Naive thymus-derived CD8-positive, alpha-beta T cell (primary cell): Measurements from ENCODE around the gene INSL6. TPM values are rescaled to one million over a fixed set of nuclear protein-coding genes. Genes with fewer than 3 reads are reported as not detected.
"Not testable (repeated sequence)": the region's sequence is repeated elsewhere in the genome, so short reads cannot be mapped to it uniquely, and the experiment has no call there.

ENCODE experiments used
- ATAC-seq, 2 donors: fragments of 150-1000 bp; cut with Tn5 transposase in 1 of 2; sonication (Bioruptor Pico), chemical (Tn5 transposase) in 1 of 2; 1 replicate in 1 of 2; 2 replicates in 1 of 2; pipeline ENCODE4 v1.10.0; 2021; ENCODE audit warnings: mild to moderate bottlenecking in 2 of 2, moderate library complexity in 2 of 2
- POLR2A ChIA-PET: fragments of 350-600 bp; sonication (Branson Sonifier 250); formaldehyde crosslinking; loops from one replicate; lab custom pipeline; 2021; ENCODE audit warnings: antibody characterized with exemption; lab: Charles Lee
- DNase-seq, 10 donors: peaks; one replicate each; pipeline versions ENCODE4 v3.0.0 to v3.0.0-alpha.2; 2020 to 2022
- H3K27ac Mint-ChIP-seq, 10 donors: one replicate each; pipeline ENCODE4 v1.8.0; 2020 to 2022; ENCODE audit warnings: mild to moderate bottlenecking in 10 of 10, mixed read lengths in 10 of 10, moderate library complexity in 4 of 10, inconsistent platforms in 1 of 10
- H3K27me3 Mint-ChIP-seq, 5 donors: one replicate each; pipeline ENCODE4 v1.8.0; 2021 to 2022; ENCODE audit warnings: mixed read lengths in 5 of 5
- H3K36me3 Mint-ChIP-seq, 3 donors: one replicate each; pipeline ENCODE4 v1.8.0; 2020 to 2022; ENCODE audit warnings: mixed read lengths in 3 of 3, mild to moderate bottlenecking in 2 of 3, inconsistent platforms in 1 of 3
- H3K4me1 Mint-ChIP-seq, 4 donors: one replicate each; pipeline ENCODE4 v1.8.0; 2021 to 2022; ENCODE audit warnings: mixed read lengths in 4 of 4
- H3K4me3 Mint-ChIP-seq, 10 donors: one replicate each; pipeline ENCODE4 v1.8.0; 2020 to 2022; ENCODE audit warnings: mild to moderate bottlenecking in 10 of 10, mixed read lengths in 10 of 10, moderate library complexity in 6 of 10, inconsistent platforms in 1 of 10
- H3K9me3 Mint-ChIP-seq, 9 donors: one replicate each; pipeline ENCODE4 v1.8.0; 2020 to 2022; ENCODE audit warnings: mixed read lengths in 9 of 9, mild to moderate bottlenecking in 3 of 9, inconsistent platforms in 1 of 9, moderate library complexity in 1 of 9
- polyA plus RNA-seq, 3 donors: library from polyadenylated mRNA; unstranded; fragments of 300-500 nt; fragmentation: Illumina TruSeq; gene quantifications; one replicate each; pipeline ENCODE4 v1.2.3, GENCODE V29; 2021
- total RNA-seq, 8 experiments: library from RNA in 2 of 8; stranded (reverse) in 2 of 8; gene quantifications; one replicate each; pipeline ENCODE4 v1.2.3 and lab custom pipeline; 2021 to 2026

INSL6 gene, protein sequence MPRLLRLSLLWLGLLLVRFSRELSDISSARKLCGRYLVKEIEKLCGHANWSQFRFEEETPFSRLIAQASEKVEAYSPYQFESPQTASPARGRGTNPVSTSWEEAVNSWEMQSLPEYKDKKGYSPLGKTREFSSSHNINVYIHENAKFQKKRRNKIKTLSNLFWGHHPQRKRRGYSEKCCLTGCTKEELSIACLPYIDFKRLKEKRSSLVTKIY
- not detected for total RNA-seq
- polyA plus RNA-seq: not detected
- 0 to 0.08 (median 0) reads per million in 6 experiments for total RNA-seq (lab: John Stamatoyannopoulos, UW)

DNA sequence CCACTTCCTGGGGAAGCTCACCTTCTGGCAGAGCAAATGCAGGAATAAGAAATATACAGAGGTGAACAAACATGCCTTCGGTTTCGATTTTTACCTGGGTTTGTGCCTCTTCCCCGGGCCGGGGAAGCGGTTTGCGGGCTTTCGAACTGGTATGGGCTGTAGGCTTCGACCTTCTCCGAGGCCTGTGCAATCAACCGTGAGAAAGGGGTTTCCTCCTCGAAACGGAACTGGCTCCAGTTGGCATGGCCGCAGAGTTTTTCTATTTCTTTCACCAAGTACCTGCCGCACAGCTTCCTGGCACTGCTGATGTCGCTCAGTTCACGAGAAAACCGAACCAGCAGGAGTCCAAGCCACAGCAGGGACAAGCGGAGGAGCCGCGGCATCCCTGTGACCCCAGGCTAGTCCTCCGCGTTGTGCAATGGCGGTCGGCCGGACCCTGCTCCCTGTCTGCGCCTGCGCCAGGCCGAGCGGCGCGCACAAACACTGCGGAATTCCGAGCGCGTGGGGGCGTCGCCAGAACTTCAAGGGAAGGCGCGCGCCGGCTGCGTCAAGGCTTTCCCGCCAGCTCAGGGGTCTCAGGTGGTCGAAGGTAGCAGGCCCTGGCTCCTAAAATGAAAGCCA lies at the start of gene INSL6:
Gene INSL6, minus strand, starts transcription at position 420 of the 621 bp plus-strand sequence. Its CDS starts 37 bp downstream, at position 383.
- no peak for DNase-seq
- ATAC-seq: no peak
- Mint-ChIP-seq H3K9me3 (no peaks in the 10 kb centered on the region), H3K4me1 (peaks cover 4 to 9% (median 6%) of the 10 kb centered on the region in 4 donors), H3K4me3 (no peak within 1 kb of the TSS), H3K27me3 (peaks cover 0 to 2% (median 0%) of the 10 kb centered on the region in 5 donors), H3K36me3 (no peaks in the 10 kb centered on the region), H3K27ac (peak within 1 kb of the TSS in 1 of 10 donors; percentile 3)
- POLR2A ChIA-PET: interaction anchor here (1.1 to 1.2 kb wide), 2 partner anchors 141 to 263 kb away, joined by 3 to 4 read pairs; no protein-coding TSS in a partner anchor

DNA sequence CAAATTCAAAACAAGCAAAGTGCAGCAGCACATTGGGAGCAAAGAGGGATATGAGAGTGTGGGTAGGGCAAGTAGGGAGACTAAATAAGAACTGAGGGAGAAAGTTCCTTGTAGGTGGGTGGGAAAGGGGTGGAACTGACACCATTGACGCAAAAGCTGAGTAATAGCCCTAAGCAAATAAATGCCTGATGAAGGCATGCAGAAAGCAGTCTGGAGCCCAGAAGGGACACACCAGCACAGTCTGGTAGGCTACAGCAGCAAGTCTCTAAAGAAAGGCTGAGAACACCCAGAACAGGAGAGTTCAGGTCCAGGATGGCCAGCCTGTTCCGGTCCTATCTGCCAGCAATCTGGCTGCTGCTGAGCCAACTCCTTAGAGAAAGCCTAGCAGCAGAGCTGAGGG lies 45.8 kb upstream of the INSL6 start, which contains the start of gene INSL4:
Gene INSL4, plus strand, starts transcription at position 208 of the 400 bp plus-strand sequence. Its CDS starts 105 bp downstream, at position 313.
- ATAC-seq: no peak
- no peaks in the 10 kb centered on the region for H3K36me3 Mint-ChIP-seq
- peaks cover 0 to 2% (median 2%) of the 10 kb centered on the region in 5 donors for H3K27me3 Mint-ChIP-seq
- peaks cover 0 to 2% (median 0%) of the 10 kb centered on the region in 9 donors for H3K9me3 Mint-ChIP-seq
- H3K4me3 Mint-ChIP-seq: no peak within 1 kb of the TSS
- DNase-seq: no peak
- POLR2A ChIA-PET: no interaction called here
- no peaks in the 10 kb centered on the region for H3K4me1 Mint-ChIP-seq
- no peak within 1 kb of the TSS for H3K27ac Mint-ChIP-seq

DNA sequence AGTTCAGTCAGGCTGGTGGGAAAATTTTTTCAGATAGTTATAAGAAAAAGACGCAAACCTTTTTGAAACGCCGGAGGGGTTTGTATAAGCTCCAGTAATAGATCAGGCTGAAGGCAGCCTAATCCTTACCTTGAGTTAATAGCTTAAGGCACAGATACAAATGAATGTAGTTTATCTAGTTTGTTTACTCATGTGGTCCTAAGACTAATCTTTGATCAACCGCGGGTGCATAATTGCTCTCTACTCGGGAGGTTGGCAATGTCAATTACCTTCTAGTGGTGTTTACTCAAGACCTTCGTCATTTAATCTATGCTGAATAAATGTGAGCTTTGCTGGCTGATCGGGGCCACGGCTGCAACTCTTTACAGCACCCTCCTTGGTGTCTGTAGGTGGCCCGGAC lies 45.1 kb upstream of the INSL6 start:
- Mint-ChIP-seq H3K4me3 (no peak overlapping the region), H3K27ac (no peak overlapping the region), H3K27me3 (peaks cover 0 to 6% (median 2%) of the 10 kb centered on the region in 5 donors), H3K36me3 (peaks cover 0 to 2% (median 0%) of the 10 kb centered on the region in 3 donors), H3K4me1 (no peaks in the 10 kb centered on the region), H3K9me3 (peaks cover 0 to 7% (median 0%) of the 10 kb centered on the region in 9 donors)
- DNase-seq: no peak
- POLR2A ChIA-PET: interaction anchor here (0.6 kb wide), 1 partner anchor 343 kb away, joined by 3 read pairs; no protein-coding TSS in a partner anchor
- ATAC-seq: no peak

DNA sequence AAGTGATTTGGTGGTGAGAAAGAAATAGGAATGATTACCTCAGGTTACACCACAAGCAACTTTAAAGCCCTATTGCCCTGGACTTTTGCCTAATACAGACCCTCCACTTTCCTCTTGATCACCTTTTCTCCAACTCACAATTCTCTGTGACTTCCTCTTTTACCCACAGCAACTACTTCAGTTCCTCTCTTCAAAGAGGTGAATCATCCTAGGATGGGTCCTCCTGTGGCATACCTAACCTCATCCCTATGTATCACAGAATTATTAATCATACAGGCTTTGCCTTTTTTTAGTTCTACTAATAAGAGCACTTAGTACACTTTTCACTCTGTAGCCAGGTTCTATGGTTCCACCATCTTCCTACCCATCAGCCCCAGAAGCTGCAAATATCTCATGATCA lies 19.6 kb upstream of the INSL6 start:
- peaks cover 0 to 24% (median 11%) of the 10 kb centered on the region in 3 donors for H3K36me3 Mint-ChIP-seq
- peaks cover 0 to 4% (median 1%) of the 10 kb centered on the region in 5 donors for H3K27me3 Mint-ChIP-seq
- ATAC-seq: no peak

DNA sequence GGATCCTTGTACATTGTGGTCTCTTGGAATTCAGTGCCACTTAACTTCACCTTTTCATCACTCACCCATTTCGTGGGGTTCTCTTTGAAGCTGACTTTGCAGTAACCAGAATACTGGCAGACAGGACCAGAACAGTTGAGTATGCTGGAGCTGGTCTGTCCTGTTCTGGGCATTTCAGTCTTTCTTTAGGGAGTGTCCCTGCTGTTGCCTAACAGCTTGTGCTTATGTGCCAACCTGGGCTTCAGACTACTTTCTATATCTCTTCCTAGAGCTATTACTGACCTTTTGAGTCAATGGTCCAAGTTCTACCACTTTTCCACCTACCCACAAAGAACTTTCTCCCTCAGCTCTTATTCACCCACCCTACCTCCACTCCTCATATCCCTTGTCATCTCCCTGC lies 10.0 kb upstream of the INSL6 start:
- POLR2A ChIA-PET: no interaction called here
- H3K9me3 Mint-ChIP-seq: peaks cover 0 to 15% (median 5%) of the 10 kb centered on the region in 9 donors
- DNase-seq (no peak), ATAC-seq (no peak)
- H3K27me3 Mint-ChIP-seq: no peaks in the 10 kb centered on the region
- peak overlapping the region in 1 of 10 donors; percentile 19 for H3K27ac Mint-ChIP-seq
- no peak overlapping the region for H3K4me3 Mint-ChIP-seq
- H3K36me3 Mint-ChIP-seq: peaks cover 0 to 9% (median 8%) of the 10 kb centered on the region in 3 donors
- no peaks in the 10 kb centered on the region for H3K4me1 Mint-ChIP-seq

More for the DNA sequence above, 19.6 kb upstream of the INSL6 start:
- no peak for DNase-seq
- Mint-ChIP-seq H3K4me1 (peaks cover 0 to 6% (median 2%) of the 10 kb centered on the region in 4 donors), H3K4me3 (no peak overlapping the region), H3K9me3 (peaks cover 0 to 19% (median 7%) of the 10 kb centered on the region in 9 donors), H3K27ac (peak overlapping the region in 1 of 10 donors; percentile 80)
- POLR2A ChIA-PET: no interaction called here

DNA sequence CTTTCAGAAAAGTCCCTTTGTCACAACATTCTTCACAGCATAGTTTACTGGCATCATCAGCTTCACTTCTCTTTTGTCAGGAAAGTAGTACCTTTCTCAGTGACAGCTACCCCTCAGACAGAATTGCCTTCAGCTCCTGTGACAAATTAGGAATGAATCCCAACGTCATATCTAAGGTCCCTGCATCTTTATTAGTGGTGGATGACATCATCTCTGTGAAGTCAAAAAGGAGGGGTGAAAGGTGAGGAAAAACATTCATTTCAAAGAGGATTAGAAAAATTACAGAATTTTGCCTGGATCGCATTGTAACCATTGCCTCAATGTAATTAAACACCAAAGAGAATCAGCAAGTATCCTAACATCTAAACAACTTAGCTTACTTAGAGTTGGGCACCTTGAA lies 7.9 kb upstream of the INSL6 start:
- H3K4me1 Mint-ChIP-seq: no peaks in the 10 kb centered on the region
- POLR2A ChIA-PET: no interaction called here
- H3K27ac Mint-ChIP-seq: no peak overlapping the region
- ATAC-seq (no peak), DNase-seq (no peak)
- peaks cover 0 to 2% (median 0%) of the 10 kb centered on the region in 5 donors for H3K27me3 Mint-ChIP-seq
- H3K9me3 Mint-ChIP-seq: peaks cover 0 to 6% (median 4%) of the 10 kb centered on the region in 9 donors
- no peak overlapping the region for H3K4me3 Mint-ChIP-seq
- peaks cover 0 to 4% (median 3%) of the 10 kb centered on the region in 3 donors for H3K36me3 Mint-ChIP-seq

DNA sequence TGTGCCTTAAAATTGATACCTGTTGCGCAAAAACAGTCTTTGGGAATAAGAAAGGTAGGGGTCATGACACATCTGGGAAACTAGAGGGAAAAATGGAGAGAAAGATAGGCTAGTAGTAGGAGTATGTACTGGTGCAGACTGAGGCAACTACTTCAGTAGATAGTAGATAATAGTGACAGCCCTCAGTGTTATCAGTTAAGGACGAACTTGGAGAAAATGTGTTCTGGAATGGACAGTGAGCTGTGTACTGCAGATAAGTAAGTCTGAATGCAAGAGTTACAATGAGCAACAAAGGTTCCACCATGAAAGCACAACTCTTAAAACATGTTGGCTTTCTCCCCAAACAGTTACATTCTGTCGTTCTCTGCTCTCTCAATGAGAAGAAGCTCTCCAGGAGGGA lies 6.5 kb upstream of the INSL6 start:
- Mint-ChIP-seq H3K36me3 (no peaks in the 10 kb centered on the region), H3K27me3 (peaks cover 0 to 2% (median 0%) of the 10 kb centered on the region in 5 donors), H3K27ac (no peak overlapping the region), H3K4me3 (no peak overlapping the region), H3K4me1 (no peaks in the 10 kb centered on the region), H3K9me3 (no peaks in the 10 kb centered on the region)
- DNase-seq (no peak), ATAC-seq (no peak)
- POLR2A ChIA-PET: no interaction called here

DNA sequence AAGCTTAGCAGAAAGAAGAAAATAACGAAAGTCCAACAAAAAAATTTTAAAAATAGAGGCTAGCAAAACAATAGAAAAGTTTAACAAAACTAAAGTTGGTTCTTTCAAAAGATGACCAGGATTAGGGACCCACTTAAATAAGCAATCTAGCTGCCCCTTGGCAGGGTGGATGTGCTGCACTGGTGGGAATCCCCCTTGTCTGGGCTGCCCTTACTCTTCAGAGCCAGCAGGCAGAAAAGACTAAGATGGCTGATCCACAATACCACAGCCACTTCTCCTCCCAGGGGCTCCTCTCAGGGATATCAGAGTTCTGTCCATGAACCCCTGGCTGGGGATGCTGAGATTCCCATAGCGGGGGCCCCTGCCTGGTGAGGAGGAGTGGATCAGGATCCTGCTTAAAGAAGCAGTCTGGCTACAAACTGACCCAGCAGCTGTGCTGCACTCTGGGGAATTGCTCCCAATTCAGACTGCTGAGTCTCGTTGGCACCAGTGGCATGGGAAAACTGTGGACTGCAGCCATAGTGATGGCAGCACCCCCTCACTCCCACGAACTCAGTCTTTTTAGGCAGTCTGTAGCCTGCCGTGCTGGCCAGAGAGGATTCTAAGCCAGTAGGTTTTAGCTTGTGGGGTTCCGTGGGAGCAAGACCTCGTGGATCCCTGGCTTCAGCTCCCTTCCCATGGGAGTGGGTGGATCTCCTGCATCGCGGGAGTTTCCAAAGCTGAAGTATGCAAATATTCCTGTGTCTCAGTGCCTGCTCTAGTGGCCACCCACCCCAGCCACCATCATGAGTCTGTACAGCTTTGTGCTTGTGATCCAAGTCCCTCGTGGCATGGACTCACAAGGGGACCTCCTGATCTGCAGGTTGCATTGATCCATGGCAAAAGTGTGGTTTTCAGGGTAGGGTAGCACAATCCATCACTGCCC lies 2.9 kb upstream of the INSL6 start:
- no peak overlapping the region for H3K4me3 Mint-ChIP-seq
- ATAC-seq: no peak
- no peaks in the 10 kb centered on the region for H3K36me3 Mint-ChIP-seq
- peaks cover 0 to 2% (median 0%) of the 10 kb centered on the region in 5 donors for H3K27me3 Mint-ChIP-seq
- no peak overlapping the region for H3K27ac Mint-ChIP-seq
- H3K9me3 Mint-ChIP-seq: no peaks in the 10 kb centered on the region
- H3K4me1 Mint-ChIP-seq: peaks cover 4 to 8% (median 5%) of the 10 kb centered on the region in 4 donors
- POLR2A ChIA-PET: no interaction called here
- no peak for DNase-seq

DNA sequence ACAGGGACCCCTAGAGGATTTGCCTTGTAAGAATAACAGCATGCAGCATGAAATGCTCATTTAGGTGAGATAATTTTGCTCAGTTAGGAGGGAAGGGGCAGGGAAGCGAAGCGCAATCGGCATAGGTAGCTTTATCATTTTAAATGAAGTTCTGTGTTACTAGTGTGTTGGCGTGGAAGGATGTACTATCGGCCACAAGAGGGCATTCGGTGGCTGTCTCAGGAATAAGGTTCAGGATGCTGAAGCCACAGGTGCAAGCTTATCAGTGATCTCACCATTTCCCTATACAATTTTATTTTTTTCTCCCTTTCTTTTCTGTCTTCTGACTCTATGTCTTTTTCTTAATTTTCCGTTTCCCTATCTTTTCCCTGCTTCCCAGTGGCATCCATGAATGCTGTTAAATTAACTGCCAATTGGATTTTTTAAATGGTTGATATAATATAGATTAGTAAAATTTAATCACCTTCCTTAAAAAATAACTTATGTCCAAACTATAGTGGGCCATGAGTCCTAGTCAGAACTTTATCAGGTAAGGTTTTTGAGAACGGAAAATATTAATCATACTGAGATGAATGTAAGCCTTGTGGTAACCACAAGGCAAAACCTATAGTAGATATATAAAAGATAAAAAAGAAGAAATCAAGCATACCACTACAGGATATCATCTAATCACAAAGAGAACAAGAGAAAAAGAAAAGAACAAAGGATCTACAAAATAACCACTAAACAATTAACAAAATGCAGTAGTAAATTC lies 1.2 kb upstream of the INSL6 start:
- peaks cover 0 to 2% (median 0%) of the 10 kb centered on the region in 5 donors for H3K27me3 Mint-ChIP-seq
- no peak overlapping the region for H3K4me3 Mint-ChIP-seq
- H3K36me3 Mint-ChIP-seq: no peaks in the 10 kb centered on the region
- no peaks in the 10 kb centered on the region for H3K9me3 Mint-ChIP-seq
- ATAC-seq (peak; percentile 94 to 95), DNase-seq (peak in 9 of 10 donors; percentile 34 to 86 (median 60))
- peaks cover 4 to 8% (median 5%) of the 10 kb centered on the region in 4 donors for H3K4me1 Mint-ChIP-seq
- POLR2A ChIA-PET: interaction anchor here (1.0 to 1.2 kb wide), 4 partner anchors 140 to 414 kb away, joined by 3 to 8 read pairs (median 4); partner anchors contain the start of gene PLGRKT
- H3K27ac Mint-ChIP-seq: peak overlapping the region in 1 of 10 donors; percentile 3

DNA sequence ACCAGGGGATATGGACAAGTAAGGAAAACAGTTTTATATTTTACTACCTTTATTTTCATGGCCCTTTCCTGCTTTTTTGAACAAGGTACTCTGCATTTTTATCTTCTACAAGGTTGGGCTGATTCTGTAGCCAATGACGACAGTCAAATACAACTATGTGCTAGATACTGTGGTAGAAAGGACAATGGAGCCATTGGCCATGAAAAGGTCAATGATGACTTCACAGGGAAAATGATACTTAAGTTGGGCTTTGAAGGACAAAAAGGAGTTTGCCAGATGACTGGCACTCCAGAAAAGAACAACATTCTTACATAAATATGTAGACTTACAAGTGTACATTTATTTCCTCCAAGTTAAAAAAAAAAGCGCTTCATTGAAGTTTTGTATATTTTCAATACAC lies 663 bp downstream of the INSL6 start:
- Mint-ChIP-seq H3K27ac (no peak overlapping the region), H3K9me3 (peaks cover 0 to under 1% (median 0%) of the 10 kb centered on the region in 9 donors), H3K4me1 (peaks cover 4 to 9% (median 7%) of the 10 kb centered on the region in 4 donors), H3K27me3 (peaks cover 0 to 2% (median 0%) of the 10 kb centered on the region in 5 donors), H3K36me3 (no peaks in the 10 kb centered on the region), H3K4me3 (no peak overlapping the region)
- DNase-seq (no peak), ATAC-seq (no peak)
- POLR2A ChIA-PET: no interaction called here

DNA sequence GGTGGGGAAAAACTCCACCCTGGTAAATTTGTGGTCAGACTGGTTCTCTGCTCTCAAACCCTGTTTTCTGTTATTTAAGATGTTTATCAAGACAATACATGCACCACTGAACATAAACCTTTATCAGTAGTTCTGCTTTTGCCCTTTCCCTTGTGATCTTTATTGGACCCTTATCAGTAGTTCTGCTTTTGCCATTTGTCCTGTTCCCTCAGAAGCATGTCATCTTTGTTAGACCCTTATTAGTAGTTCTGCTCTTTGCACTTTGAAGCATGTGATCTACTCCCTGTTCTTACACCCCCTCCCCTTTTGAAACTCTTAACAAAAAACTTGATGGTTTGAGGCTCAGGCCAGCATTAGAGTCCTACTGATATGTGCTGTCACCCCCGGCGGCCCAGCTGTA lies 4.8 kb downstream of the INSL6 start:
- POLR2A ChIA-PET, H3K9me3 Mint-ChIP-seq, DNase-seq, H3K27me3 Mint-ChIP-seq, ATAC-seq, H3K4me3 Mint-ChIP-seq, H3K36me3 Mint-ChIP-seq: not testable (repeated sequence)
- H3K27ac Mint-ChIP-seq: peak overlapping the region in 2 of 10 donors; percentile 47 to 82
- peaks cover 12 to 32% (median 18%) of the 10 kb centered on the region in 4 donors for H3K4me1 Mint-ChIP-seq
